ENCODE results near the gene EVC. TPM values are rescaled to one million over a fixed set of nuclear protein-coding genes. Genes with fewer than 3 reads are reported as not detected.

EVC gene
- total RNA-seq, 1 experiment from 2014 or later = 17.3 TPM

- no peak for DNase-seq (ENCODE audit: low spot score)
- ChIA-PET POLR2A (ENCODE audit: low non-redundant PET) (no interaction called here), CTCF (no interaction called here)
- Histone ChIP-seq H3K27ac (ENCODE audit: low read depth, low read length, poor library complexity, severe bottlenecking) (no peak overlapping the region), H3K9me3 (ENCODE audit: low read depth, low read length, poor library complexity, severe bottlenecking) (no peaks in the 10 kb centered on the region), H3K27me3 (replicated peaks; ENCODE audit: insufficient read depth, low read depth, low read length, poor library complexity) (no peaks in the 10 kb centered on the region), H3K4me3 (ENCODE audit: low read depth, low read length, poor library complexity, severe bottlenecking) (no peak overlapping the region), H3K4me1 (ENCODE audit: insufficient read depth, low read length, poor library complexity, severe bottlenecking) (no peaks in the 10 kb centered on the region), H3K36me3 (ENCODE audit: insufficient read depth, low read length, poor library complexity, severe bottlenecking) (peaks cover 20% of the 10 kb centered on the region)
- TF ChIP-seq EZH2 (IDR thresholded peaks at IDR 0.05; ENCODE audit: borderline replicate concordance, low read depth, low read length, poor library complexity, severe bottlenecking) (no peak), CTCF (conservative IDR thresholded peaks at IDR 0.05; ENCODE audit: low read depth, low read length) (no peak)
- intact Hi-C loops (cut with micrococcal nuclease; ENCODE audit: unreplicated experiment) = no loop called here
- no TSS peak for BruUV-seq (replicated peaks)
Measured at GRCh38 chr4:5735463-5735862, 24.5 kb downstream of the EVC start.

- POLR2A ChIA-PET (ENCODE audit: low non-redundant PET) = no interaction called here
- peaks cover 15% of the 10 kb centered on the region for H3K36me3 ChIP-seq (ENCODE audit: insufficient read depth, low read length, poor library complexity, severe bottlenecking)
- TF ChIP-seq CTCF (conservative IDR thresholded peaks at IDR 0.05; ENCODE audit: low read depth, low read length) = no peak
- no peak for TF ChIP-seq EZH2 (IDR thresholded peaks at IDR 0.05; ENCODE audit: borderline replicate concordance, low read depth, low read length, poor library complexity, severe bottlenecking)
- DNase-seq (ENCODE audit: low spot score) = no peak
- H3K4me1 ChIP-seq (ENCODE audit: insufficient read depth, low read length, poor library complexity, severe bottlenecking) = no peaks in the 10 kb centered on the region
- no peak overlapping the region for H3K4me3 ChIP-seq (ENCODE audit: low read depth, low read length, poor library complexity, severe bottlenecking)
- BruUV-seq (replicated peaks) = no TSS peak
- intact Hi-C loops (cut with micrococcal nuclease; ENCODE audit: unreplicated experiment) = no loop called here
- no peaks in the 10 kb centered on the region for H3K27me3 ChIP-seq (replicated peaks; ENCODE audit: insufficient read depth, low read depth, low read length, poor library complexity)
- CTCF ChIA-PET = no interaction called here
- H3K27ac ChIP-seq (ENCODE audit: low read depth, low read length, poor library complexity, severe bottlenecking) = no peak overlapping the region
- no peaks in the 10 kb centered on the region for H3K9me3 ChIP-seq (ENCODE audit: low read depth, low read length, poor library complexity, severe bottlenecking)
Measured at GRCh38 chr4:5738061-5738460, 27.1 kb downstream of the EVC start.

- ChIA-PET CTCF (no interaction called here), POLR2A (ENCODE audit: low non-redundant PET) (no interaction called here)
- Histone ChIP-seq H3K27me3 (replicated peaks; ENCODE audit: insufficient read depth, low read depth, low read length, poor library complexity) (no peaks in the 10 kb centered on the region), H3K4me3 (ENCODE audit: low read depth, low read length, poor library complexity, severe bottlenecking) (no peak overlapping the region), H3K4me1 (ENCODE audit: insufficient read depth, low read length, poor library complexity, severe bottlenecking) (peaks cover 6% of the 10 kb centered on the region), H3K36me3 (ENCODE audit: insufficient read depth, low read length, poor library complexity, severe bottlenecking) (peaks cover 16% of the 10 kb centered on the region), H3K9me3 (ENCODE audit: low read depth, low read length, poor library complexity, severe bottlenecking) (no peaks in the 10 kb centered on the region), H3K27ac (ENCODE audit: low read depth, low read length, poor library complexity, severe bottlenecking) (no peak overlapping the region)
- DNase-seq (ENCODE audit: low spot score) = no peak
- TF ChIP-seq EZH2 (IDR thresholded peaks at IDR 0.05; ENCODE audit: borderline replicate concordance, low read depth, low read length, poor library complexity, severe bottlenecking) (no peak), CTCF (conservative IDR thresholded peaks at IDR 0.05; ENCODE audit: low read depth, low read length) (no peak)
- BruUV-seq (replicated peaks) = no TSS peak
- intact Hi-C loops (cut with micrococcal nuclease; ENCODE audit: unreplicated experiment) = no loop called here
Measured at GRCh38 chr4:5742388-5742787, 31.4 kb downstream of the EVC start.
